Fibroblast of the conjunctiva (primary cell): ENCODE results near the gene HS3ST6.
"Not testable (repeated sequence)": the region's sequence is repeated elsewhere in the genome, so short reads cannot be mapped to it uniquely, and the experiment has no call there.

Experiments
- DNase-seq: peaks from one replicate; pipeline ENCODE4 v3.0.0-alpha.2; 2010; ENCODE audit warnings: low read depth

The HS3ST6 gene

DNA sequence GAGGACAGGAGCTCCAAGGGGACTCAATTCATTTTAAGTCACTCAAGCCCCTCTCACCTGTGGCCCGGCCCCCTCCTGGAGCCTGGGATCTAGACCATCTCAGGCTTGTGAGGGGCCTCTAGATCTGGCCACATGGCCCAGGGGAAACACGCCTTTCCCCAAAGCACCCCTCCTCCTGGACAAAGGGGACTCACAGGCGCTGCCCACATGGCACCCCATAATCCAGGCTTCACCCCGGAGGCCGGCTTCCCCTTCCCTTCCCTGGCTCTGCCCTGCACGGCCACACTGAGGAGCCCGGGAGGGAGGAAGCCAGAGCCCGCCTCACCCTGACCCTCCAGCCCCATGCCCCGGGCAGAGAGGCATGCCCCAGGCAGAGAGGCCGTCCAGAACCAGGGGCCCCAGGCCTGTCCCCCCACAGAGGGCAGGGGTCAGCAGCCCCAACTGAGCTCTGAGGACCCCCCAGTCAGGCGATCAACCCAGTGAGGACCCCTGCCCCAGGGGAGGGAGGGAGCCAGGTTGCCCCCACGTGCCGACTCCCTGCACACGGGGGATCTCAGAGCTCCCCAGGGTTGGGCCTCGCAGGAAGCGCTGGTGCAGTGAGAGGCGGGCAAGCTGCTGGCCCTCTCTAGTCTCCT is 10.9 kb downstream of the HS3ST6 start:
- DNase-seq, result no peak

DNA sequence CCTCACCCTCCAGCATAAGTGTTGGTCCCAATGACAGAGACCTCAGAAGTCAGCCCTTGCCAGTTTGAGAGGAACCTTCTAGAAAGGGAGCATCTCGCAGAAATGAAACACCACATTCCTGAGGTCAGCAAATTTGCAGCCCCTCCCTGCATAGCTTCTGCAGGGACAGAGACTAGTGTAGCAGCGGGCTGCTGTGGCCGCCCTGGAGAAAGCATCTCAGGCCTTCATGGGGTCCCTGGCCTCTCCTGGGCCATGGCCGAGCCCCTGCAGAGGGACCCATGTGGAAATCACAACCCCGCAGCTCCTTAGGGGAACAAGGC is 11.4 kb downstream of the HS3ST6 start:
- no peak for DNase-seq

DNA sequence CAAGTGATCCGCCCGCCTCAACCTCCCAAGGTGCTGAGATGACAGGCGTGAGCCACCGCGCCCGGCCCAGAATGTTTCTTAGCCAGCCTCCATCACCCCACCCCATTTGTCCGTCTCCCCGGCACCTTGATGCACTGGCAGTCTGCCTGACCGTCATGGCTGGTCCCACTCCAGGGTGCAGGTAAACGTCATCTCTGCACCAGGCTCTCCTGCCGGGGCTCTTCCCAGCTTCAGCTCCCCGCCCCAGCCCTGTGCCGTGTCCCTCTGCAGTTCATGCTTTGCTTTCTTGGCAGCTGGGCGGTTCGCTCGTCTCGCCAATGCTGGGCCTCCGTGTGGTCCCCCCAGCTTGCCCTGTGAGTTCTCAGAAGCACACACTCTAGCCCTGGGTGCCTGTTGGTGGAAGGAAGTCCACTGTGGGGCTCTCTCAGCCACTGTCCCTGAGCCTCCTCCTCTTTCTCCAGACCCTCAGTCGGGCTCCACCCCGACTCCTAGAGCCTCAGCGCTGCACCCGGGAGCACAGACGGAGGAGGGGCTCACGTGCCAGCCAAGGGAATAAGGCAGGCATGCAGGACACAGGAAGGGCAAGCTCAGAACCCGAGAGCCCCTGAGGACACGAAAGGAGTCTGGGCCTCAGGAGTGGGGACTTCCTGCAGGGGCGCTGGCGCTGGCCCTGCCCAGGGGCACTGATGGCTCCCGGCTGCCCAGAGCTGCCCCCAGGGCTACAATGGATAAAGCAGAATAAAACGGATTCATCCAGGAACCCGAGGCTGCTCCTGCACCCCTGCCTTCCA is 12.0 kb downstream of the HS3ST6 start:
- DNase-seq, result no peak

DNA sequence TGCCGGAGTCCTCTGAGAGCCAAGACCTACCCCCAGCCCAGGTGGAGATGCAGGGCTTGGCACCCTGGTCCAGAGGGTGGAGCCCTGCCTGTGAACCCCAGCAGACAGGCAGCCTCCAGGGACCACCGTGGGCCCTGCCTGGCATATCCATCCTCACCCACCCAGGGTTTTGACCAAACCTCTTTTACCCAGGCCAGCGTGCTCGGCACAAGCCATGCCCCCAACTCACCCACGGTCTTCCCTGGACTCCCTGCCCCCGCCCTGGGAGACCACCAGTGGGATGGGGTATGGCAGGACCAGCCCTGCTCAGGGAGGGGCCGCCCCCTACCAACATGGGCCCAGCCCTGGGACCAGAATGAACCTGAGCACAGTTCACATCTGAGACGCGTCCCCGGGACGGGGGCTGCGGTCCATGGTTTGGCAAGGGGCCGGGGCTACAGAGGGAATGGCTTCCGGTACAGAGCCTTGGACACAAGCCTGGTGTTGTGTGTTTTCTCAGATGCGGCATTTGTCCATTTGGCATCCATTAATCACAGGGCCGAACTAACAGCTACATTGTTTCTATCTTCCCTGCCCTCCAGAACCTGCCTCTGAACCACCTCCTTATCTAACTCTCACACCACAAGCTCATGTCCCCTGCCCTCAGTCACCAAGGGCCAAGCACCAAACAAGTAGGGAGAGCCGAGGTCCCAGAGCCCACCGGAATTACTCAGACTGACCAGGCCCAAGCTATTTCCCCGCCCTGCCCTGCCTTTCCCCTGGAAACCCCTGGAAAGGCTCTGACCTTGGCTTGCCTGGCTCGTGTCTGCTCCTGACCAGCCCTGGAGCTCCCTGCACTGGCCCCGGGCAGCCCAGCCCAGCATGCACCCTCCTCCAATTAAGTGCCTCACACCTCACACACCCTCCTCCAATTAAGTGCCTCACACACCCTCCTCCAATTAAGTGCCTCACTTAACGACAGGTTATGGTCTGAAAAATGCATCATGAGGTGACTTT is 14.1 kb downstream of the HS3ST6 start:
- no peak for DNase-seq

DNA sequence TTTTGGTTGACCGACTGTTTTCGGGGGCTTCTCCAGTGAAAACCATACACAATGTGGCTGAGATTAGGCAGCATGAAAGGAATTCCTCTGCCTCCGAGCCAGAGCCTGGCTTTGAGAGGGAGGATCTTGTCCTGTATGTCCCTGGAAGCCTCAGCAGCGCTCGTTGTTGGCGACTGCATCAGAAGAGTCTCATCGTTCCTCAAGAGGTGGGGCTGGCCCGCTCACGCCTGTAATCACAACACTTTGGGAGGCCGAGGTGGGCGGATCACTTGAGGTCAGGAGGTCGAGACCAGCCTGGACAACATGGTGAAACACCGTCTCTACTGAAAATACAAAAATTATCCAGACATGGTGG is 15.0 kb downstream of the HS3ST6 start:
- DNase-seq, result no peak

DNA sequence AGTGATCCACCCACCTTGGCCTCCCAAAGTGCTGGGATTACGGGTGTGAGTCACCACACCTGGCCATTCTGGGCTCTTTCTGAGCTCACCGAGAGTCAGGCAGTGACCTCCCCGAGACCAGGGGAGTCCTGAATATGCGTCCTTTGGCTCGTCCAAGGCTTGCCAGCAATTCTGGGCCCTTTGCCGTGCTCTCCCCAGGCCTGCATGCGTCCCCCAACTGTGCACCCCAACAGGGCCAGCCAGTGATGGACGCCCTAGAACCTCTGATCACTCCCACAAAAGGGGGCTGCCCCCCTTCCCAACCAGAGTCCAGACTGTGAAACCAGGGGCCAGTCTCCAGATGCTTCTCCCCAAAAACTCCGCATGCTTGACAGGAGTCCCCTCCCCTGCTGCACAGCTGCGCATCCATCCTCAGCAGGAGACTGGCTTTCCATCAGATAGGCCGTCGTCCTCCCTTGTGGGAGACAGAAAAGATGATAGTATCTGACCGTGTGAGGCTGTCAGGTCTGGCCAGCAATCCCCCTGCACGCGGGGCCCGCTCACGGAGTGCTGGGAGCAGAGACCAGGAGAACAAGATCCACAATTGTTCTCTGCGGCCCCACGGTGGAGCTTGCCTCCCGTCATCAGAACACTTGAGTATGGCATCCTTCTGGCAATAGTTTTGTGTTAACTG is 15.5 kb downstream of the HS3ST6 start:
- DNase-seq, result no peak

DNA sequence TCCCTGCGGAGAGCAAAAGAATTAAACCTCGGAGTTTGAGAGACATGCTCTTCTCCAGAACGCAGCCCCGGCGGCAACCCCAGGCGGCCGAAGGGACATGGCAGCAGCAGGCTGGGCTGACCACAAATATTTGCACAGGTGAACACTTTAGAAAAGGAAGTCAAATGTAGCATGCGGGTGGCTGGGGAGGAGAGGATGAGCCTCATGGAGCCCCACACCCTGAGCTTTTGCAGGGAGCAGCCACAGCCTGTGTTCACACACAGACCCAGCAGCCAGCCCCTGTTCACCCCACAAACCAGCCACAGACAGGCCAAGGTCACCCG is 17.8 kb downstream of the HS3ST6 start:
- DNase-seq, result no peak

DNA sequence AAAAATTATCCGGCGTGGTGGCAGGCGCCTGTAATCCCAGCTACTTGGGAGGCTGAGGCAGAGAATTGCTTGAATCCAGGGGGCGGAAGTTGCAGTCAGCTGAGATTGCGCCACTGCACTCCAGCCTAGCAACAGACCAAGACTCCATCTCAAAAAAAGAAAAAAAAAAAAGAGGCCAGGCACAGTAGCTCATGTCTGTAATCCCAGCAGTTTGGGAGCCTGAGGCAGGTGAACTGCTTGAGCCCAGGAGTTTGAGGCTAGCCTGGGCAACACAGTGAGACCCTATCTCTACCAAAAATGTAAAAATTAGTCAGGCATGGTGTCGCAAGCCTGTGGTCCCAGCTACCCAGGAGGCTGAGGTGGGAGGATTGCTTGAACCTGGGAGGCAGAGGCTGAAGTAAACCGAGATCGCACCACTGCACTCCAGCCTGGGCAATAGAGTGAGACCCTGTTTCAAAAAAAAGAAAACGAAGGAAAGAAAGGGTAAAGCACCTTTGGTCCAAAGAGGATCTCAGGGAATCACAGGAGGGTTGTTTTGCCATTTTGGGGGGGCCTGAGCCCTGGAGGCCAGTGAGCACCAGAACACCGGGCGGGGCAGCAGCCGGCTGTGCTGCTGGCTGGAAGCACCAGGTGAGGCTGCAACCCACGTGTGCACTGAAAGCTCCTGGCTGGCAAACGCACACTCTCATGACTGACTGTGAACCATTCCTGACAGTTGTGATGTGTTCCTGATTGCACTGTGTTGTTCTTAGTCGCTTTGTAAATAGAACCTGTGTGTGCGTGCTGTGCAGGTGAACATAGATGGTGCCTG is 18.4 kb downstream of the HS3ST6 start:
- DNase-seq, result no peak

DNA sequence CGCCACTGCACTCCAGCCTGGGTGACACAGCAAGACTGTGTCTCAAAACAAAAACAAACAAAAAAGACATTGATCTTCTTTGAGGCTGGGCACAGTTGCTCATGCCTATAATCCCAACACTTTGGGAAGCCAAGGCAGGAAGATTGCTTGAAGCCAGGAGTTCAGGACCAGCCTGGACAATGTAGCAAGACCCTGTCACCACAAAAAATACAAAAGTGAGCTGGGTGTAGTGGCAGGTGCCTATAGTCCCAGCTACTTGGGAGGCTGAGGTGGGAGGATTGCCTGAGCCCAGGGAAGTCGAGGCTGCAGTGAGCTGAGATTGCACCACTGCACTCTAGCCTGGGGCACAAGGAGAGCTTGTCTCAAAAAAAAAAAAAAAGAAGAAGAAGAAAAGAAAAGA is 20.5 kb downstream of the HS3ST6 start:
- not testable (repeated sequence) for DNase-seq

DNA sequence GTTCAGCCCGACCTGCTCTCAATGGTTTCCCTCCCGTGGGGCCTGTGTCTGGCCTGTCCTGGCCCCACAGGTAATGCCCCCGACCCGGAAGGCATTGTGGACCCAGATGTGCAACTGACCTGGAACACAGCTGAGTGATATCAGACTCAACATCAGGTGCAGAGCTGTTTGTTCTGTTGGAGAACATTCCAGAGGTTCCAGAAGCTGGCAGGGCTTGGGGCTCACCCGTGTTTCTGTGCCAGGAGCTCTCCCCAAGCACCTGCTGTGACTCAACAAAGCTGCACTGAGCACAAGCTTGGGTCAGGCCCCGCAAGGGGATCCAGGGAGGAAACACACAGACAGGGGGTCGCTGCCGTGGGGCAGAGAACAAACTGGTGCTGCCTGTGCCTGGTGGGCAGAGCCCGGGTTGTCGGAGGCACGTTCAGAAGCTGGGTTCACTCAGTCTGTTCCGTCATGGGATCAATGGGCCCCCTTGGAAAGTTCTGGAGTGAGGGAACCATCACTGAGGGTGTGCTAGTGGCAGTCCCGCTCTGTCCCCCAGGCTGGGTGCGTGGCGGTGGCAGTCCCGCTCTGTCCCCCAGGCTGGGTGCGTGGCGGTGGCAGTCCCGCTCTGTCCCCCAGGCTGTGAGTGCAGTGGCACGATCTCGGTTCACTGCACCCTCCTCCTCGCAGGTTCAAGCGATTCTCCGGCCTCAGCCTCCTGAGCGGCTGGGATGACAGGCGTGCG is 22.1 kb downstream of the HS3ST6 start:
- DNase-seq, result no peak

DNA sequence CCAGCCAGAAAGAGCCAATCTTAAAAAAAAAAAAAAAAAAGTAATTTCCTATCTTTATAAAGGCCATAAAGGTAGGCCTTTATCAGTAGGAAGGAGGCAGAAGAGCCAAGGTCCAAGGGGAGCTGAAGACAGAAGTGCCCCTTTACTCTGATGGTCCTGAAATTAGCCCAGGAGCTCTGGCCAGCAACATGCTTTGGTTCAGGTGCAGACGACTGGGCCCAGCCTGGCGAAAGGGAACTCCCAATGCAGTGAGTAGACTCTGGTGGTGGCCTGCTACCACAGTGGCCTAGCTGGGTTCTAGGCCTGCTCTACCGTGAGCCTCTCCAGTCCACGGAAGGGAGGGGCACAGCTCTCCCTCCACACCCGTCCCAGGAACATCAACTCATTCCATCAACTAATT is 23.1 kb downstream of the HS3ST6 start:
- no peak for DNase-seq

DNA sequence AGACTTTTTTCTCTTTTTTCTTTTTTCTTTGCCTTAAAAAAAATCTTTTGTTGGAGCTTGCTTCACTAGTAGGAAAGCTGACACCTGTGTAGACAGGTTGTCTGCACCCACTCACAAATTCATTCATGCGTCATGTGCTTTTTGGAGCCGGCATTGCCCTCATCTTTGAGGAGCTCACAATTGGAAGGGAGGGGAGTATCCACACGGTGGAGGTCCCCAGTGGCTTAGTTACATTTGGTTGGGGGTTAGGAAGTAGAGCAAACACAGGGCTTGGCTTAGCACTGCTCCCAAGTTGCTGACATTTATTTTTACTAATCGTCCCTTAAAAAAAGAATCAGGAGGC is 27.5 kb downstream of the HS3ST6 start:
- no peak for DNase-seq

DNA sequence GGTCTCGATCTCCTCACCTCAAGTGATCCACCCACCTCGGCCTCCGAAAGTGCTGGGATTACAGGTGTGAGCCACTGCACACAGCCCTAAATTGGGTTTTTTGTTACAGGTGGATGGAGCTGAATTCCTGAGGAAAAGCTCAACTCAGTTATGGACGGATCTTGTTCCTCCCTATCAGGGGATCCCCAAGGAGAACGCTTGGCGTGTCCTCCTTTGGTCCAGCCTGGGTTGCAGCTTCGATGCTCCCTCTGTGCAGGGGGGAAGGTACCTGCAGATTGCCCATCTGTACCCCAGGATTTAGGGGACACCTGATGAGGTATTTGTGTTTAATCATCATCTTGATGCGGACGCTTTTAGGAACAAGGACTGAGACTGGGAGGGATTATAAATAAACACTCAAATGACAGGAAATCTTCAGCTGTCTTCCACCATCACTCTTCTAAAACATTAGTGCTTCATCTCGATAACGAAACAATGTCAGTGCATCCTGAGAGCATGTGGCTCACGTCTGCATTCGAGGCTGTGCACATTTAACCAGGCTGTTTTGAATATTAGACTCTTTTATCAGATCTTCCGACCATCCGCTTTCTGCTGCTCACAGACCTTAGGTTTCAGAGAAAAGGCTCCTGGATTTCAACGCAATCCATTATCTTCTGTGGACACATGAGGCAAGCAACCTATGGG is 28.0 kb downstream of the HS3ST6 start:
- DNase-seq, result no peak

DNA sequence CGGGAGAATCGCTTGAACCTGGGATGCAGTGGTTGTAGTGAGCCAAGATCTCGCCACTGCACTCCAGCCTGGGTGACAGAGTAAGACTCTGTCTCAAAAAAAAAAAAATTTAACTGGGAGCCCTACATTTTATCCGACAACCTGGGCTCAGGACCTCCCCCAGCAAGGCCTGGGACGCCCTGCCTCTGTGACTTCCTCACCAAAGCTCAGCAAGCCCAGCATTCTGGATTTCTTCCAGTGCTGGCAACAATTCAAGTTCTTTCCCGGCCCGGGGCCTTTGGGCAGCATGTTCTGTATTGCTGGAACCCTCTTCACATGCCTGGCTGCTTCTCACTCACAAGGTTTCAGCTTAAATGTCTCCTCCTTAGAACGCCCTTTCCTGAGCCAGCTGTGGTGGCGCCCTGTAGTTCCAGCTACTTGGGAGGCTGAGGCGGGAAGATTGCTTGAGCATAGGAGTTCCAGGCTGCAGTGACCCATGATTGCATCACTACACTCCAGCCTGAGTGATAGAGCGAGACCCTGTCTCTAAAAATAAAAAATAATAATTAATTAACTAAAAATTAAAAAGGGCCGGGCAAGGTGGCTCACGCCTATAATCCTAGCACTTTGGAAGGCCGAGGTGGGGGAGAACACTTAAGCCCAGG is 30.4 kb downstream of the HS3ST6 start:
- DNase-seq, result no peak

DNA sequence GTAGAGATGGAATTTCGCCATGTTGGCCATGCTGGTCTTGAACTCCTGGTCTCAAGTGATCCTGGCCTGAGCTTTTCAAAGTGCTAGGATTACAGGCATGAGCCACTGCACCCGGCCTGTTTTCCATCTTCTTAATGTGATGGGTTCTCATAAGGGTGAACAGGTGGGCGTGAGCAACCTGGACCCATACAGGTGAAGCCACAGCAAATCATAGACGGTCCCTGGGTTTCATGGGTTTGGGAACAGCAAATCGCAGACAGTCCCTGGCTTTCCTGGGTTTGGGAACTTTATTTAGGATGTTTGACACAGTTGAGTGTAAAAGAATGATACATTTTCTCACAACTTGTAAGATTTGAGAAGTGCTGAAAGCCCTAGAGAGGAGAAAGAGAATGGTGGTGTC is 33.3 kb downstream of the HS3ST6 start:
- no peak for DNase-seq

DNA sequence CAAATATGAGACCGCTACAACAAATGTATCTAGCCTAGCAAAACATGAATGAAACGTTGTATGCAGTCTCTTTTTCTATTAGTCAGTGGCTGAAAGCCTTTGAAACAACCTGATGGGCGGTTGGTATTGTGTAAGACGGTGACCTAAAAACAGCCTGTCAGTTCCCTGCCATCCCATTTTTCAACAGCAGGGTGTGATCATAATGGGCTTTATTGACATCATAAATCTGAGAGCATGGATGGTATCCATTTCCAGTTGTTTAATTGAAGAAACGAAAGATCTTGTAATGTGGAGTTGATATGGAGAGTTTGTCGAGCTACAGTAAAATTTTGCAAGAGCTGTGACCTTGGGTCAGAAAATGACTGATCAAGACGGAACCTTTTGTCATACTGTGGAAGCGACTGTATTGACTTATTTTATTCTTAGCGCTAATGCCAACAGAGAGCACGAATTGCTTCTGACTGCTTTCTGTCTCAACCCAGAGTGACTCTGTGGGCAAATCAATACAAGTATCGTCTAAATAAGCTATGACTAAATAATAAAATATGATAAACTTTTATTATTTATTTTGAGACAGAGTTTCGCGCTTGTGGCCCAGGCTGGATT is 34.0 kb downstream of the HS3ST6 start:
- DNase-seq, result no peak

DNA sequence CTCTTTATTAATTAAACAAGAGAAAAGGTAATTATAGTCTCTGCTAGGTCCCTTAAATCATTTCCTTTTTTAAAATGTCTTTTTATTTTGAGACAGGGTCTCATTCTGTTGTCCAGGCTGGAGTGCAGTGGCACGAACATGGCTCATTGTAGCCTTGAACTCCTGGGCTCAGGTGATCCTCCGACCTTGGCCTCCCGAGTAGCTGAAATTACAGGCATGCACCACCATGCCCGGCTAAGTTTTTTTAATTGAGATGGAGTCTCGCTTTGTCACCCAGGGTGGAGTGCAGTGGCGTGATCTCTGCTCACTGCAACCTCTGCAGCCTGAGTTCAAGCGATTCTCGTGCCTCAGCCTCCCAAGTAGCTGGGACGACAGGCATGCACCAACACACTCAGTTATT is 37.0 kb downstream of the HS3ST6 start:
- DNase-seq, result not testable (repeated sequence)

DNA sequence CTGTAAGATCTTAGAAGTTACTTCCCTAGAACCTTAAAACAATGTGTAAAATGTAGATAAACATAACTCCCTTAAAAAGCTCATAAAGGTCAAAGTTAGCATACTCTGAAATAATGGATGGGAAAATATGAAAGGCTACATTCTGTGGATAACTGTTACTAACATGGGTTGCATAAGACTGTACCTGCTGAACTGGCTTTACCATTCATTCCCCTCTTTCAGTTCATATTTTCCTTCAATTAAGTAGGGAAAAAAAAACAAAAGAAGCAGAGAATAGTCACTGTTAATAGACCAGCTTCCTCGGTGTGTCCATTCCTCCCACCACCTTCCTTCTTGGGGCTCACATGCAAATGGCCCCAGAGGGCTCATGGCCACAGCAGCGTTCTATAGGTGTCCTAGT is 38.7 kb downstream of the HS3ST6 start:
- DNase-seq, result no peak

DNA sequence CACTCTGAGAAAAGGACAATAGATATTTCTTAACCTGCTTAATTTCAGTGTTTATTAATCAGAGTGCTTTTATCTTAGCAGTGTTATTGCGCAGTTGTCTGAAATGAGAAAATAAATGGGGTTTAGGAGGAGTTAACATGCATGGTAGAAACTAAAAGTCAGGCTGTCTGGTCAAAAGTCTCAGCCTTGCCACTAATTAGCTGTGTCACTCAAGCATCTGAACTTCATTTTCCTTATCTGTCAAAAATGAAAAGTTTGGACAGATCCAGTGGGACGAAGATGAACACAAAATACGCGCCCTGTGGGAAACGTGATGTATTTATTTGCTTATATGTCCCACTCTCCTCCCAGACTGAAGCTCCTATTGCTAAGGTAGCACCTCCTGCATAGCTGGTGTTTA is 40.0 kb downstream of the HS3ST6 start:
- no peak for DNase-seq

DNA sequence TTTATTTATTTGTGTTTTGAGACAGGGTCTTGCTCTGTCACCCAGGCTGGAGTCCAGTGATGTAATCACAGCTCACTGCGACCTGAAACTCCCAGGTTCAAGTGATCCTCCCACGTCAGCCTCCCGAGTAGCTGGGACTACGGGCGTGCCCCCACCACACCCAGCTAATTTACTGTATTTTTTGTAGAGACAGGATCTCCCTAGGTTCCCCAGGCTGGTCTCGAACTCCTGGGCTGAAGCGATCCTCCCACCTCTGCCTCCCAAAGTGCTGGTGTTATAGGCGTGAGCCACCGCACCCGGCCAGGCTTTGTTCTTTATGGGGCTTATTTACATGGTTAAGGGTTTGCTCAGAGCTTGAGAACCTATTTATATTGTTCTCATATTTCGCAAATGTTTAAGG is 40.4 kb downstream of the HS3ST6 start:
- no peak for DNase-seq
